GM23248 (cell line): Measurements from ENCODE around the gene SS18L1. TPM values are rescaled to one million over a fixed set of nuclear protein-coding genes. Genes with fewer than 3 reads are reported as not detected.

Experiments
- DNase-seq: peaks from one replicate; pipeline ENCODE4 v3.0.0-alpha.2; 2015
- H2AFZ ChIP-seq: fragments of 200-600 bp; sonication (generic); 2 replicates; pipeline ENCODE4 v1.6.1; 2016; ENCODE audit warnings: antibody characterized with exemption
- H3F3A ChIP-seq: fragments of 200-600 bp; sonication (generic); 2 replicates; pipeline ENCODE4 v1.6.1; 2016; ENCODE audit warnings: mild to moderate bottlenecking, antibody characterized with exemption, mixed run types; ENCODE audit not compliant: insufficient read depth
- H3K27ac ChIP-seq: fragments of 200-600 bp; sonication (generic); 2 replicates; pipeline ENCODE4 v1.5.1; 2016; ENCODE audit warnings: mild to moderate bottlenecking
- H3K27me3 ChIP-seq: fragments of 200-600 bp; sonication (generic); replicated peaks from 2 replicates; pipeline ENCODE4 v1.6.1; 2016; ENCODE audit warnings: mild to moderate bottlenecking; ENCODE audit not compliant: insufficient read depth
- H3K36me3 ChIP-seq: fragments of 200-600 bp; sonication (generic); 2 replicates; pipeline ENCODE4 v1.6.1; 2016; ENCODE audit warnings: low read depth, mild to moderate bottlenecking
- H3K4me1 ChIP-seq: fragments of 200-600 bp; sonication (generic); 2 replicates; pipeline ENCODE4 v1.6.1; 2016; ENCODE audit warnings: mild to moderate bottlenecking; ENCODE audit not compliant: insufficient read depth
- H3K4me2 ChIP-seq: fragments of 200-600 bp; sonication (generic); one replicate; pipeline ENCODE4 v1.6.1; 2016; ENCODE audit warnings: mild to moderate bottlenecking; ENCODE audit not compliant: unreplicated experiment
- H3K4me3 ChIP-seq: fragments of 200-600 bp; sonication (generic); 2 replicates; pipeline ENCODE4 v1.5.1; 2016; ENCODE audit warnings: mild to moderate bottlenecking
- H3K79me2 ChIP-seq: fragments of 200-600 bp; sonication (generic); 2 replicates; pipeline ENCODE4 v1.6.1; 2016; ENCODE audit warnings: mild to moderate bottlenecking; ENCODE audit not compliant: insufficient read depth
- H3K9ac ChIP-seq: fragments of 200-600 bp; sonication (generic); 2 replicates; pipeline ENCODE4 v1.6.1; 2016; ENCODE audit warnings: mild to moderate bottlenecking
- H3K9me2 ChIP-seq: fragments of 200-600 bp; sonication (generic); 2 replicates; pipeline ENCODE4 v1.6.1; 2016; ENCODE audit warnings: mixed run types, mild to moderate bottlenecking, moderate library complexity; ENCODE audit not compliant: insufficient read depth
- H3K9me3 ChIP-seq: fragments of 200-600 bp; sonication (generic); one replicate; pipeline ENCODE4 v1.6.1; 2017; ENCODE audit warnings: low read depth
- H4K20me1 ChIP-seq: fragments of 200-600 bp; sonication (generic); 2 replicates; pipeline ENCODE4 v1.6.0; 2016; ENCODE audit not compliant: insufficient read depth
- EZH2 ChIP-seq: fragments of 200-600 bp; sonication (generic); IDR thresholded peaks from 2 replicates; pipeline ENCODE4 v1.6.1; 2018; ENCODE audit warnings: antibody characterized with exemption, mild to moderate bottlenecking; ENCODE audit not compliant: insufficient read depth, poor library complexity, severe bottlenecking
- EZH2phosphoT487 ChIP-seq: fragments of 200-600 bp; sonication (generic); IDR thresholded peaks from 2 replicates; pipeline ENCODE4 v1.6.1; 2018; ENCODE audit warnings: antibody characterized with exemption, moderate library complexity, mild to moderate bottlenecking, low read depth; ENCODE audit not compliant: insufficient read depth
- WGBS, 2 experiments: methylation state at CpG; one replicate each; pipeline ENCODE4 v1.1.6; 2015 to 2017; ENCODE audit warnings: low lambda C conversion rate in 2 of 2, low coverage in 1 of 2; ENCODE audit errors: missing lambda C conversion rate in 2 of 2; 5-methylcytosine and 5-hydroxymethylcytosine counted together
- in situ Hi-C: fragments of 300-500 bp; cut with MboI; formaldehyde crosslinking; loops from 2 replicates; pipeline ENCODE4 v1.15.0; 2020
- polyA plus RNA-seq: library from polyadenylated mRNA; unstranded; fragments of >200 nt; fragmentation: Nextera tagmentation; extraction: Ambion mirVana; gene quantifications from 2 replicates; pipeline ENCODE4 v1.2.1, GENCODE V29; 2016
- total RNA-seq: library from RNA; depleted of rRNA; stranded (reverse); fragments of >200 nt; shearing (Covaris generic); gene quantifications from 2 replicates; pipeline ENCODE4 v1.2.3, GENCODE V29; 2014

The SS18L1 gene
- total and polyA plus RNA-seq, 2 experiments from 2014 or later: 2.3 to 8.8 TPM

DNA sequence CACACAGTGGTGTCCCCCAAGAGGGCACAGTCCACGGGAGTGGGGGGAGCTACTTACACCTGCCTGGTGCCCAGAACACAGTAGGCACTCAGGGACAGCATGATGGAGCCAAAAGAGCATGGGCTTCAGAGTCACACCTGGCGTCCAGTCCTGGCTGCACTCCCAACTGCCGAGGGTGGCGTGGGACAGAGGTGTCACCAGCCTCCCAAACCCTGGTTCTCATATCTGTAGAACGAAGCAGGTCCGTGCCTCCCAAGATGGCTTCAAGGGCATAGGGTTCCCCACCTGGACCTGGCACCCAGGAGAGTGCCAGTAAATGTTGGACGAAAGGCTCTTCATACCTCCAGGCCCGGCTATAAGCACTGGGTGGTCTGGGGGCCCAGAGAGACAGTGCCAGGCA, 67.6 kb downstream of the SS18L1 start:
- Histone ChIP-seq H3K79me2 (no peaks in the 10 kb centered on the region), H3F3A (no peaks in the 10 kb centered on the region), H3K9ac (no peak overlapping the region), H3K4me3 (no peak overlapping the region), H4K20me1 (no peaks in the 10 kb centered on the region), H3K27ac (no peak overlapping the region), H3K4me1 (no peaks in the 10 kb centered on the region), H3K36me3 (no peaks in the 10 kb centered on the region), H2AFZ (no peak overlapping the region), H3K9me3 (no peaks in the 10 kb centered on the region), H3K27me3 (no peaks in the 10 kb centered on the region; the same call in 1 of the 2 replicates), H3K4me2 (no peak overlapping the region), H3K9me2 (no peaks in the 10 kb centered on the region)
- in situ Hi-C loops: no loop called here
- WGBS, 2 experiments: 42 to 53% methylated on average over 8 of the region's 8 CpGs
- TF ChIP-seq EZH2 (no peak), EZH2phosphoT487 (no peak)
- no peak for DNase-seq

DNA sequence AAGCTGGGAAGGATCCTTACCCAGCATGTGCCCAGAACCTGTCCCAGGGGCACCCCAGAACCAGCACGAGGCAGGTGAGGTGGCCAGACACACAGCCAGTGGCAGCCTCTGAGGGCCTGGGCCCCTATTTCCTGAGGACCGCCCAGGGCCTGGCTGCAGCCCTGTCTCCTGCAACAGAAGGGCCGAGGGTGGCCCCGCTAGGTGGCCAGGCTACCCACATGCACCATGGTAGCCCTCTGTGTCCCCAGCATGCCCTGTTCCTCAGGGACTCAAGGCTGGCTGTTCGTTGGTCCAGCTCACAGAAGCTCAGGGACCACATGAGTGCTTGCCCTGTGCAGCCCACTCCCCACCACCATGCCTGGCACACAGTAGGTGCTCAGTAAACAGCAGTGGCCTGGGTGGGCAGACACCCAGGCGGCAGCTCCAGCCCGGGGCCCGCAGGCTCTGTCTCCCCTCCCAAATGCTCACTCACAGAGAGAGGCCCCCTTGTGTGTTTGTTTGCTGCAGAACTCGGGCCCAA, 68.3 kb downstream of the SS18L1 start:
- Histone ChIP-seq H3K9me2 (no peaks in the 10 kb centered on the region), H3K4me2 (no peak overlapping the region), H3K36me3 (no peaks in the 10 kb centered on the region), H3K4me1 (no peaks in the 10 kb centered on the region), H2AFZ (no peak overlapping the region), H3K4me3 (no peak overlapping the region), H3K79me2 (no peaks in the 10 kb centered on the region), H3F3A (no peaks in the 10 kb centered on the region), H4K20me1 (no peaks in the 10 kb centered on the region), H3K9ac (no peak overlapping the region), H3K27me3 (no peaks in the 10 kb centered on the region; the same call in 1 of the 2 replicates), H3K9me3 (no peaks in the 10 kb centered on the region), H3K27ac (no peak overlapping the region)
- TF ChIP-seq EZH2phosphoT487: no peak
- no peak for TF ChIP-seq EZH2
- WGBS, 2 experiments: 35 to 37% methylated on average over 8 of the region's 9 CpGs
- no peak for DNase-seq
- in situ Hi-C loops: no loop called here

DNA sequence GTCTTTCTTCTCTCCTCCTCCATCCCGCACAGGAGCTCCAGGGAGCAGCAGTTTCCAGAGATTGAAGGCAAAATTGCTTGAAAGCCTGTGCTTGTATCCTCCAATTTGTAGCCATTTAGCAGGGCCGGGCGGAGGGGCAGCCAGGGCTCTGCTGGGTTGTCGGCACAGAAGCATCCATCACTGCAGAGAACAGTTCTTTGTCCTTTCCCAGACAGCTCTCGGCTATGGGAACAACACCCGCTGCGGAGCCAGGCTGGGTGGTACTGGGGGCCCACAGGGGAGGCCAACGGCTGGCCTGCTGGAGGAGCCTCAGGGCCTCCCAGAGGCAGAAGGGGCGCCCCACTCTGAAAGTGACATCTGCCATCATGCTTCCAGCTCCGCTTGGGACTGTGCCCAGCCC, 68.7 kb downstream of the SS18L1 start:
- in situ Hi-C loops: no loop called here
- no peak overlapping the region for H3K4me2 ChIP-seq
- no peaks in the 10 kb centered on the region for H3F3A ChIP-seq
- no peak overlapping the region for H3K4me3 ChIP-seq
- H2AFZ ChIP-seq: no peak overlapping the region
- H4K20me1 ChIP-seq: no peaks in the 10 kb centered on the region
- H3K9ac ChIP-seq: no peak overlapping the region
- H3K9me3 ChIP-seq: no peaks in the 10 kb centered on the region
- TF ChIP-seq EZH2phosphoT487 (no peak), EZH2 (no peak)
- H3K27me3 ChIP-seq: no peaks in the 10 kb centered on the region; the same call in 1 of the 2 replicates
- H3K36me3 ChIP-seq: no peaks in the 10 kb centered on the region
- no peaks in the 10 kb centered on the region for H3K4me1 ChIP-seq
- WGBS, 2 experiments: 19 to 24% methylated on average over 10 of the region's 10 CpGs
- no peaks in the 10 kb centered on the region for H3K9me2 ChIP-seq
- DNase-seq: no peak
- no peaks in the 10 kb centered on the region for H3K79me2 ChIP-seq
- no peak overlapping the region for H3K27ac ChIP-seq

DNA sequence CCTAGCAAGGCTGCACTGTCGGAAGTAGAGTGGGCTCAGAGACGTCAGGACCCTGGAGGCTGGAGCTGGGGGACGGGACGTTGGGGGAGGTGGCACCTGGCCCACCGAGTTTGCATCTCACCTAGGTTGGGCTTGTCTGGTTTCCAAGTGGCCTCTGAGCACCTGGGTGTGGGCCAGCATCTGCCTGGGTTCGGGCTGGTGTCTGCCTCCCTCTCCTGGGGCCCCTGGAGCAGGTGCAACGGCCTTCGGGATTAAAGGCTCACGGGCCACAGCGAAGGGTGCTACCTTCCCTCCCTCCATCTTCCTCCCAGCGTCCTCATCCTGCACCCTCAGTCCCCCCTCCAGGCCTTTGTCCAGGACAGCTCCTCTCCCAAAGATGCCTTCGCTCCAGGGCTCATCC, 70.5 kb downstream of the SS18L1 start:
- Histone ChIP-seq H3K4me1 (no peaks in the 10 kb centered on the region), H3K27me3 (peaks cover 13% of the 10 kb centered on the region), H4K20me1 (no peaks in the 10 kb centered on the region)

More for the DNA sequence above, 70.5 kb downstream of the SS18L1 start:
- Histone ChIP-seq H3K36me3 (no peaks in the 10 kb centered on the region), H3K4me2 (no peak overlapping the region), H2AFZ (no peak overlapping the region), H3K79me2 (no peaks in the 10 kb centered on the region), H3K9me3 (no peaks in the 10 kb centered on the region), H3K4me3 (no peak overlapping the region), H3F3A (no peaks in the 10 kb centered on the region), H3K9me2 (no peaks in the 10 kb centered on the region), H3K9ac (no peak overlapping the region), H3K27ac (no peak overlapping the region)
- no peak for TF ChIP-seq EZH2
- TF ChIP-seq EZH2phosphoT487: no peak
- no peak for DNase-seq
- in situ Hi-C loops: no loop called here
- WGBS, 2 experiments: 34 to 43% methylated on average over 11 to 12 of the region's 12 CpGs
